ENCODE data around the gene TTL.
"Not testable (repeated sequence)": the region's sequence is repeated elsewhere in the genome, so short reads cannot be mapped to it uniquely, and the experiment has no call there.

TTL gene

DNA sequence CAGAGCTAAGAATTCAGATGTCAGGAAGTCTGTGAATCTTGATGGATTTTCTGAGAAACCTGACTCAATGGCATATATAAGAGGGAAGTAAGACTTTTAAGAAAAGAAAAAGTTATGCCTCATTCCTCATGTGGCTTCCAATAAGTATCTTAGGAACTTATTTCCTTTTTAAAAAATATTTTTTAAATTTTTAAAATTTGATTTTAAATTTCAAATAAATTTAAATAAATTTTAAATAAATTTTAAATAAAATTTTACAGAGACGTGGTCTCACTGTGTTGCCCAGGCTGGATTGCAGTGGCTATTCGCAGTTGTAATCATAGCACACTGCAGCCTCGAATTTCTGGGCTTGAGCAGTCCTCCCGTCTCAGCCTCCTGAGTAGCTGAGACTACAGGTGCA is 48.8 kb downstream of the TTL start:
- Histone ChIP-seq H3K9me3 (ENCODE audit: low read length) (no peaks in the 10 kb centered on the region), H3K9ac (ENCODE audit: low read length) (no peak overlapping the region), H3K36me3 (ENCODE audit: insufficient read depth, low read length) (peaks cover 30% of the 10 kb centered on the region), H3K4me3 (ENCODE audit: low read depth in 1 of 2, low read length in 2 of 2) (no peak overlapping the region), H3K27me3 (ENCODE audit: control insufficient read depth in 1 of 2, insufficient read depth in 2 of 2, low read length in 2 of 2) (no peaks in the 10 kb centered on the region), H3K4me1 (ENCODE audit: insufficient read depth, low read length) (no peaks in the 10 kb centered on the region), H3K27ac (ENCODE audit: low read depth, low read length) (no peak overlapping the region)

DNA sequence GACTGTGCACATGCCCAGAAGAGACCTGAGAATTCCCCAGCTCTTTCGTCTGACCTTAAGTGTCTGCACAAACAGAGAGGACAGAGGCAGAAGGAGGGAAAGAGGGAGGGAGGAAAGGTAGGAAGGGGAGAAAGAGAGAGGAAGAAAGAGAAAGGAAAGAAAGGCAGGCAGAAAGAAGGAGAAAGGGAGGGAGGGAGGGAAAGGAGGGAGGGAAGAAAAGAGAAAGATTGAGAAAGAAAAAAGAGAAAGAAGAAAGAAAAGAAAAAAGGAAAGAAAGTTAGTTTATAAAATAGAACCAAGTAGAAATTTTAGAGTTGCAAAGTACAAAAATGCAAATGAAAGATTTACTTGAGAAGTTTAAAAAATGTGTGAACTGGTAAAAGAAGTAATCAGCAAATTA is 52.9 kb downstream of the TTL start:
- no peaks in the 10 kb centered on the region for H3K4me1 ChIP-seq (ENCODE audit: insufficient read depth, low read length)
- peaks cover 18% of the 10 kb centered on the region for H3K36me3 ChIP-seq (ENCODE audit: insufficient read depth, low read length)
- H3K27me3 ChIP-seq (ENCODE audit: control insufficient read depth in 1 of 2, insufficient read depth in 2 of 2, low read length in 2 of 2) = no peaks in the 10 kb centered on the region

DNA sequence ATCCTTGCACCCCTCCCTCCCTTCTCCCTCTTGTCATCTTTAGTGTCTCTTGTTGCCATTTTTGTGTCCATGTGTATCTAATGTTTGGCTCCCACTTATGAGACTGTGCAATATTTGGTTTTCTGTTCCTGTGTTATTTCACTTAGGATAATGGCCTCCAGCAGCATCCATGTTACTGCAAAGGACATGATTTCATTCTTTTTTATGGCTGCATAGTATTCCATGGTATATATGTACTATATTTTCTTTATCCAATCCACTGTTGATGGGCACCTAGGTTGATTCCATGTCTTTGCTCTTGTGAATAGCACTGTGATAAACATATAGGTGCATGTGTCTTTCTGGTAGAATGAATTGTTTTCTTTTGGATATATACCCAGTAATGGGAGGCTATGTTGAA is 54.7 kb downstream of the TTL start:
- not testable (repeated sequence) for H3K4me3 ChIP-seq (ENCODE audit: low read depth in 1 of 2, low read length in 2 of 2); H3K4me1 ChIP-seq (ENCODE audit: insufficient read depth, low read length); H3K9ac ChIP-seq (ENCODE audit: low read length); H3K27ac ChIP-seq (ENCODE audit: low read depth, low read length); H3K27me3 ChIP-seq (ENCODE audit: control insufficient read depth in 1 of 2, insufficient read depth in 2 of 2, low read length in 2 of 2); H3K9me3 ChIP-seq (ENCODE audit: low read length)
- H3K36me3 ChIP-seq (ENCODE audit: insufficient read depth, low read length) = peaks cover 10% of the 10 kb centered on the region

More for the DNA sequence above, 52.9 kb downstream of the TTL start:
- Histone ChIP-seq H3K9me3 (ENCODE audit: low read length) (no peaks in the 10 kb centered on the region), H3K27ac (ENCODE audit: low read depth, low read length) (no peak overlapping the region), H3K9ac (ENCODE audit: low read length) (no peak overlapping the region), H3K4me3 (ENCODE audit: low read depth in 1 of 2, low read length in 2 of 2) (no peak overlapping the region)

DNA sequence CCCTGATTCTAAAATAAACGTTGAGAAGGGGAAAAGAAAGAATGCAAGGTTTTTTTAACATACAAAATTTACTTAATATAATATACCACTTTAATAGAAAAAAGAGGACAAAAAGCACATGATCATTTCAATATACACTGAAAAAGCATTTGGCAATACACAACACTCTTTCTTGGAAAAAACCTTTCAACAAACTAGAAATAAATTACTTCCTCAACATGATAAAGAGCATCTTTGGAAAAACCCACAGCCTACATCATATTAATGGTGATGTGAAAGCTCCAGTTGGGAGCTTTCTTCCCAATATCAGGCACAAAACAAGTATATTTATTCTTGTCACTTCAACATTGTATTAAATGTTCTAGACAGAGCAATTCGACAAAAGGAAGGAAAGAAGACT is 57.4 kb downstream of the TTL start:
- Histone ChIP-seq H3K4me1 (ENCODE audit: insufficient read depth, low read length) (peaks cover 20% of the 10 kb centered on the region), H3K27me3 (ENCODE audit: control insufficient read depth in 1 of 2, insufficient read depth in 2 of 2, low read length in 2 of 2) (no peaks in the 10 kb centered on the region), H3K27ac (ENCODE audit: low read depth, low read length) (no peak overlapping the region), H3K36me3 (ENCODE audit: insufficient read depth, low read length) (no peaks in the 10 kb centered on the region), H3K4me3 (ENCODE audit: low read depth in 1 of 2, low read length in 2 of 2) (no peak overlapping the region), H3K9me3 (ENCODE audit: low read length) (no peaks in the 10 kb centered on the region), H3K9ac (ENCODE audit: low read length) (no peak overlapping the region)

GRCh38 chr2:112540906-112541305 is 59.0 kb downstream of the TTL start:
- Histone ChIP-seq H3K27ac (ENCODE audit: low read depth, low read length) (peak overlapping the region; percentile 77), H3K36me3 (ENCODE audit: insufficient read depth, low read length) (no peaks in the 10 kb centered on the region), H3K27me3 (ENCODE audit: control insufficient read depth in 1 of 2, insufficient read depth in 2 of 2, low read length in 2 of 2) (no peaks in the 10 kb centered on the region), H3K9me3 (ENCODE audit: low read length) (no peaks in the 10 kb centered on the region), H3K4me3 (ENCODE audit: low read depth in 1 of 2, low read length in 2 of 2) (peak overlapping the region in 1 of 2 donors; percentile 96), H3K9ac (ENCODE audit: low read length) (no peak overlapping the region), H3K4me1 (ENCODE audit: insufficient read depth, low read length) (peaks cover 20% of the 10 kb centered on the region)

GRCh38 chr2:112541315-112542122 is 59.6 kb downstream of the TTL start:
- H3K36me3 ChIP-seq (ENCODE audit: insufficient read depth, low read length) = no peaks in the 10 kb centered on the region
- H3K27ac ChIP-seq (ENCODE audit: low read depth, low read length) = peak overlapping the region; percentile 77
- peaks cover 20% of the 10 kb centered on the region for H3K4me1 ChIP-seq (ENCODE audit: insufficient read depth, low read length)
- no peaks in the 10 kb centered on the region for H3K9me3 ChIP-seq (ENCODE audit: low read length)
- no peaks in the 10 kb centered on the region for H3K27me3 ChIP-seq (ENCODE audit: control insufficient read depth in 1 of 2, insufficient read depth in 2 of 2, low read length in 2 of 2)
- H3K4me3 ChIP-seq (ENCODE audit: low read depth in 1 of 2, low read length in 2 of 2) = peak overlapping the region; percentile 83 to 96
- H3K9ac ChIP-seq (ENCODE audit: low read length) = peak overlapping the region; percentile 66

DNA sequence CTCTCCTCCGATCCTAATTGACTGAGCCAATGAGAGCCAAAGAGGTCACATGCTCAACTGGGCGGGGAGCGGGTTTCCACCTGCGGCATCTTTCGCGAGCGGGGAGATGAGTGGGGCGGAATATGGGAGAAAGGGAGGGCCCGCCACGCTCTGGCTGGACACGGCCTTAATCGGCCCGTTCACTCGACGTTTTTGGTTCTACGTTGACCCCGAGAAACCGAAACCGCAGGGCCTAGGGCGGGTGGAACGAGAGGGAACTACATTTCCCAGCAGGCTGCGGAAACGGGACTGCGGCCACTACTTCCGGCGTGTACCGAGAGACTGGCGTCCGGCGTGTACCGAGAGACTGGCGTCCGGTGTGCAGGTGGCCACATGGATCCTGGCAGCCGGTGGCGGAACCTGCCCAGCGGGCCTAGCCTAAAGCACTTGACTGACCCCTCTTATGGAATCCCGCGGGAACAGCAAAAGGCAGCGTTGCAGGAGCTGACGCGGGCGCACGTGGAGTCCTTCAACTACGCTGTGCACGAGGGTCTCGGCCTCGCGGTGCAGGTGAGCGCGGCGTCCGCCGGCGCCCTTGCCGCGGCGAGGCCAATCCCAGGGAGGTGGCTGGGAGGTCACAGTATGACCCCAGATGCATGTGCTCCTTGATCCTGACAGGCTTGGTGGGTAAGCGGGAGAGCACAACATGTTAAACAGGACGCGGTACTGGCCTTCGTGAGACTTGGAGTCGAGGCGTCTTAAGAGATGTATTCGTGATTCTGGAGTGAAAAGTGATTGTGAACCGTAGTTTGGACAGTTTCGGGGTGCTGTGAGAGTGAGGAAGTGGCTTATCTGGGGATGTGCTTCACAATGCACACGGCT is 60.4 kb downstream of the TTL start, which contains the start of gene POLR1B:
Gene POLR1B (plus strand): TSS at position 343 of the 861 bp plus-strand sequence. CDS start 30 bp downstream, at position 373.
- Histone ChIP-seq H3K9ac (ENCODE audit: low read length) (peak within 1 kb of the TSS; percentile 66), H3K27me3 (ENCODE audit: control insufficient read depth in 1 of 2, insufficient read depth in 2 of 2, low read length in 2 of 2) (no peaks in the 10 kb centered on the region), H3K4me1 (ENCODE audit: insufficient read depth, low read length) (peaks cover 20% of the 10 kb centered on the region), H3K27ac (ENCODE audit: low read depth, low read length) (peak within 1 kb of the TSS; percentile 77), H3K36me3 (ENCODE audit: insufficient read depth, low read length) (peaks cover 3% of the 10 kb centered on the region), H3K9me3 (ENCODE audit: low read length) (no peaks in the 10 kb centered on the region), H3K4me3 (ENCODE audit: low read depth in 1 of 2, low read length in 2 of 2) (peak within 1 kb of the TSS; percentile 83 to 96)

DNA sequence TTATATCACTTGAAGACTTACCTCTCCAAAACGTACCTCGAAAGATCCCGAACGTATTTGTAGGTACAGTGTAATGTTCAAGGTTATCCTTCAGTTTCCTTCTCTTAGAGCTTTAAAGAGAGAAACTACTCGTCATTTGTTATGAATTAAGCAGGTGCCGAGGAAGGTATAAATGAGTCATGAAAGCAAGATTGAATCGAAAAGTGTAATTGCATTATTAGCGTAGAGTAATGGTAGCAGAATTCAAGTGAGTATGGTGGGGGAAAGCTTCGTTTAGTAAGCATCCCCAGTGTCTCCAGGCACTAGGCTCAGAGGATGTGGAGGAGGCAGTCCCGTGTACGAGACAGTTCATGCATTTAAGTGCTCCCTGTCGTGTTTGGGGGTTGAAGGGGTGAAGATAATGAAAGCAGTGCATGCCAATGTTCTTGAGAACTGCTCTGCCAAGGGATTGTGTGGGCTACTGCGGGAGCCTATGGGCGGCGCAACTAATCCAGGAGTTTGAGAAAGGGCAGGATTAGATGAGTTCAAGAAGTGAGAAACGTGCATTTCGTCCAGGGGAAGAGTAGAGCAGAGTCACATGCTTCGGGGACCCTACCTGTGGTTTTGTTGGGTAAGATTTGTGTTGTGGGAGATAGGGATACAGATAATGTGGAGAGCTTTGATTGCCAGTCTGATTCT is 61.2 kb downstream of the TTL start:
- Histone ChIP-seq H3K36me3 (ENCODE audit: insufficient read depth, low read length) (peaks cover 10% of the 10 kb centered on the region), H3K9ac (ENCODE audit: low read length) (peak overlapping the region; percentile 66), H3K4me1 (ENCODE audit: insufficient read depth, low read length) (peaks cover 20% of the 10 kb centered on the region), H3K27ac (ENCODE audit: low read depth, low read length) (no peak overlapping the region), H3K9me3 (ENCODE audit: low read length) (no peaks in the 10 kb centered on the region), H3K4me3 (ENCODE audit: low read depth in 1 of 2, low read length in 2 of 2) (peak overlapping the region; percentile 83 to 96), H3K27me3 (ENCODE audit: control insufficient read depth in 1 of 2, insufficient read depth in 2 of 2, low read length in 2 of 2) (no peaks in the 10 kb centered on the region)

DNA sequence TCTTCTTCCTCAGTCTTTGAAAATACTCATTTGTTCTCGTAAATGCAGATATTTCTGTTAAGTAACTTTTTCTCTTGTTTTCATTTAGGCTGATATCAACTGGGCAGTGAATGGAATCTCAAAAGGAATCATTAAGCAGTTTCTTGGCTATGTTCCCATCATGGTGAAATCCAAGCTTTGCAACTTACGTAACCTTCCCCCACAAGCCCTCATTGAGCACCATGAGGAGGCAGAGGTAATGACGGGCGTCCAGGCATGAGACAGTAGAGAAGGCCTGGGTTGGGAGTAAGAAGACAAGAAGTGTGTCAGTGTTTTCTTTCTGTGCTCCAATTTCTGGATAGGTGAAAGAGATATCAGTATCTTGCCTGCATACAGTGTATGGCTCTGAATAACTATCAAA is 65.4 kb downstream of the TTL start:
- H3K27ac ChIP-seq (ENCODE audit: low read depth, low read length) = no peak overlapping the region

GRCh38 chr2:112548980-112549379 is 67.0 kb downstream of the TTL start:
- H3K4me3 ChIP-seq (ENCODE audit: low read depth in 1 of 2, low read length in 2 of 2) = no peak overlapping the region
- H3K9me3 ChIP-seq (ENCODE audit: low read length) = no peaks in the 10 kb centered on the region
- no peaks in the 10 kb centered on the region for H3K27me3 ChIP-seq (ENCODE audit: control insufficient read depth in 1 of 2, insufficient read depth in 2 of 2, low read length in 2 of 2)
- H3K36me3 ChIP-seq (ENCODE audit: insufficient read depth, low read length) = peaks cover 37% of the 10 kb centered on the region
- H3K4me1 ChIP-seq (ENCODE audit: insufficient read depth, low read length) = no peaks in the 10 kb centered on the region
- H3K9ac ChIP-seq (ENCODE audit: low read length) = no peak overlapping the region
- no peak overlapping the region for H3K27ac ChIP-seq (ENCODE audit: low read depth, low read length)

More for the DNA sequence above, 65.4 kb downstream of the TTL start:
- no peaks in the 10 kb centered on the region for H3K9me3 ChIP-seq (ENCODE audit: low read length)
- no peak overlapping the region for H3K9ac ChIP-seq (ENCODE audit: low read length)
- no peaks in the 10 kb centered on the region for H3K27me3 ChIP-seq (ENCODE audit: control insufficient read depth in 1 of 2, insufficient read depth in 2 of 2, low read length in 2 of 2)
- no peak overlapping the region for H3K4me3 ChIP-seq (ENCODE audit: low read depth in 1 of 2, low read length in 2 of 2)
- H3K36me3 ChIP-seq (ENCODE audit: insufficient read depth, low read length) = peaks cover 23% of the 10 kb centered on the region
- peaks cover 12% of the 10 kb centered on the region for H3K4me1 ChIP-seq (ENCODE audit: insufficient read depth, low read length)

DNA sequence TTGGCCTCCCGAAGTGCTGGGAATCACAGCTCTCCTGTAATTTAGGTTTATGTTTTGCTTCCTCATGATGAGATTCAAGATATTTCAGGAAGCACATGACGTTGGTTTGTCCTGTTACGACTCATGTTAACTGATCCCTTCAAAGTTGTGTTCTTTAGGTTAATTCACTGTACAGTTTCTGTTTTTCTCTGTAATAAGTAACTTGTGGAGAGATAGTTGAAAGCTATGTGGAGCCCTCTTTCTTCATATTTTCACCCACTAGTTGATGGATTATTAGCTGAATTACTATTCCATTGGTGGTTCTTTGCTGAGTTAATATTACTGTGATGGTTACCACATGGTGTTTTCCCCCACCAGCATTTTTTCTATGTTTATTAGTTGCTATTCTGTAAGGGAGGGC is 84.1 kb downstream of the TTL start:
- Histone ChIP-seq H3K4me1 (ENCODE audit: insufficient read depth, low read length) (no peaks in the 10 kb centered on the region), H3K4me3 (ENCODE audit: low read depth in 1 of 2, low read length in 2 of 2) (no peak overlapping the region), H3K27me3 (ENCODE audit: control insufficient read depth in 1 of 2, insufficient read depth in 2 of 2, low read length in 2 of 2) (no peaks in the 10 kb centered on the region), H3K9me3 (ENCODE audit: low read length) (peaks cover 6% of the 10 kb centered on the region), H3K36me3 (ENCODE audit: insufficient read depth, low read length) (peaks cover 54% of the 10 kb centered on the region), H3K27ac (ENCODE audit: low read depth, low read length) (no peak overlapping the region), H3K9ac (ENCODE audit: low read length) (no peak overlapping the region)
